HG03025 (cell line): Measurements from ENCODE around the gene XRN2.

Experiments
- ATAC-seq: cut with Tn5 transposase; IDR thresholded peaks from one replicate; pipeline ENCODE4 v1.9.1; 2021; ENCODE audit warnings: mild to moderate bottlenecking, moderate library complexity; ENCODE audit not compliant: unreplicated experiment, low FRiP score

The XRN2 gene

GRCh38 chr20:21384308-21384892, 81.3 kb downstream of the XRN2 start:
- ATAC-seq, result no peak

GRCh38 chr20:21386111-21386510, 83.0 kb downstream of the XRN2 start:
- ATAC-seq, result no peak

GRCh38 chr20:21387528-21387927, 84.4 kb downstream of the XRN2 start:
- no peak for ATAC-seq

GRCh38 chr20:21388566-21388965, 85.4 kb downstream of the XRN2 start:
- no peak for ATAC-seq

- no peak for ATAC-seq
Observed at GRCh38 chr20:21389368-21389767, 86.2 kb downstream of the XRN2 start.

- no peak for ATAC-seq
Observed at GRCh38 chr20:21390768-21391167, 87.6 kb downstream of the XRN2 start.

GRCh38 chr20:21391185-21391971, 88.2 kb downstream of the XRN2 start:
- ATAC-seq, result no peak

GRCh38 chr20:21391972-21392352, 88.8 kb downstream of the XRN2 start:
- no peak for ATAC-seq

GRCh38 chr20:21393166-21393565, 90.0 kb downstream of the XRN2 start:
- no peak for ATAC-seq

- no peak for ATAC-seq
Observed at GRCh38 chr20:21393816-21394519, 90.8 kb downstream of the XRN2 start.

- no peak for ATAC-seq
Observed at GRCh38 chr20:21394551-21394950, 91.4 kb downstream of the XRN2 start.

GRCh38 chr20:21395051-21395665, 92.0 kb downstream of the XRN2 start:
- no peak for ATAC-seq

- no peak for ATAC-seq
Observed at GRCh38 chr20:21395666-21396598, 92.8 kb downstream of the XRN2 start.

- ATAC-seq, result no peak
Observed at GRCh38 chr20:21396599-21397340, 93.6 kb downstream of the XRN2 start.

- ATAC-seq, result no peak
Observed at GRCh38 chr20:21397341-21398108, 94.4 kb downstream of the XRN2 start, which contains the start of gene NKX2-4. Gene NKX2-4, minus strand, starts transcription at chr20:21397526. Its CDS starts 127 bp downstream, at chr20:21397399.

- ATAC-seq, result no peak
Observed at GRCh38 chr20:21398109-21399004, 95.2 kb downstream of the XRN2 start.

- ATAC-seq, result no peak
Observed at GRCh38 chr20:21399005-21399475, 95.9 kb downstream of the XRN2 start.
